Bronchial epithelial cell (primary cell): ENCODE data around the gene SOD1. TPM values are rescaled to one million over a fixed set of nuclear protein-coding genes. Genes with fewer than 3 reads are reported as not detected.
A peak's percentile ranks its signal among the peaks of the same experiment; 100 is the strongest.

Experiments
- DNase-seq: peaks from one replicate; pipeline ENCODE4 v3.0.0-alpha.2; 2010; ENCODE audit warnings: low read depth
- FAIRE-seq: peaks from 2 replicates; lab custom pipeline; 2011; peaks lifted over from hg19 to GRCh38; lab: Jason Lieb, UNC
- H3K27me3 ChIP-seq: 2 replicates; pipeline ENCODE4 v1.5.1; 2011; ENCODE audit warnings: low read length; ENCODE audit not compliant: control insufficient read depth, insufficient read depth
- H3K36me3 ChIP-seq: 2 replicates; pipeline ENCODE4 v1.5.1; 2011; ENCODE audit warnings: low read length; ENCODE audit not compliant: control insufficient read depth, insufficient read depth
- H3K4me3 ChIP-seq: 2 replicates; pipeline ENCODE4 v1.5.1; 2011; ENCODE audit warnings: mild to moderate bottlenecking, low read depth, low read length, control low read depth
- CTCF ChIP-seq: IDR thresholded peaks from 2 replicates; pipeline ENCODE4 v1.5.1; 2011; ENCODE audit warnings: mild to moderate bottlenecking, moderate library complexity, low read length, control low read depth, inconsistent platforms; ENCODE audit not compliant: insufficient read depth, severe bottlenecking
- total RNA-seq: library from RNA; depleted of rRNA; stranded (reverse); fragments of >200 nt; gene quantifications from 2 replicates; pipeline ENCODE4 v1.2.1, GENCODE V29; 2014

SOD1 gene
- total RNA-seq, 1 donor from 2014 or later = 154 TPM

GRCh38 chr21:31713973-31714740 lies 54.7 kb downstream of the SOD1 start:
- FAIRE-seq = no peak
- no peak for TF ChIP-seq CTCF
- H3K27me3 ChIP-seq = no peaks in the 10 kb centered on the region
- no peak overlapping the region for H3K4me3 ChIP-seq
- peak; percentile 13 for DNase-seq
- no peaks in the 10 kb centered on the region for H3K36me3 ChIP-seq

- TF ChIP-seq CTCF = no peak
- Histone ChIP-seq H3K4me3 (no peak overlapping the region), H3K27me3 (no peaks in the 10 kb centered on the region), H3K36me3 (no peaks in the 10 kb centered on the region)
- FAIRE-seq = no peak
- DNase-seq = no peak
Observed at GRCh38 chr21:31714741-31715365, 55.4 kb downstream of the SOD1 start.

GRCh38 chr21:31716106-31716505 lies 56.6 kb downstream of the SOD1 start:
- no peaks in the 10 kb centered on the region for H3K27me3 ChIP-seq
- FAIRE-seq (no peak), DNase-seq (no peak)
- no peak for TF ChIP-seq CTCF
- no peaks in the 10 kb centered on the region for H3K36me3 ChIP-seq
- H3K4me3 ChIP-seq = no peak overlapping the region

Other genes with a start within 250 kb of the SOD1 start
- gene SCAF4, start 72.4 kb downstream of the SOD1 start, total RNA-seq = 2.9 and 5.0 TPM in 2 replicates
- under 0.01 TPM in 2 replicates for gene HUNK, start 213.3 kb downstream of the SOD1 start, total RNA-seq